Stomach (tissue), 9 donors: ENCODE results near the gene SPDEF. TPM values are rescaled to one million over a fixed set of nuclear protein-coding genes. Genes with fewer than 3 reads are reported as not detected.
A peak's percentile ranks its signal among the peaks of the same experiment; 100 is the strongest.

Experiments used
- DNase-seq, 2 donors: peaks; one replicate each; pipeline versions ENCODE4 v3.0.0 to v3.0.0-alpha.2; 2013 to 2019
- H3K27ac ChIP-seq, 5 donors: fragments of 200-600 bp in 4 of 5; sonication (generic) in 4 of 5; one replicate each; pipeline ENCODE4 v1.5.1; 2013 to 2019; ENCODE audit warnings: mild to moderate bottlenecking in 1 of 5, moderate library complexity in 1 of 5
- H3K27me3 ChIP-seq, 3 donors: fragments of 200-600 bp; sonication (generic); one replicate each; pipeline ENCODE4 v1.5.1; 2017 to 2019; ENCODE audit warnings: mixed run types in 1 of 3
- H3K36me3 ChIP-seq, 4 donors: fragments of 200-600 bp; sonication (generic); 1 replicate in 3 of 4; 2 replicates in 1 of 4; pipeline ENCODE4 v1.5.1; 2016 to 2019
- H3K4me1 ChIP-seq, 4 donors: fragments of 200-600 bp; sonication (generic); one replicate each; pipeline ENCODE4 v1.5.1; 2016 to 2019
- H3K4me3 ChIP-seq, 4 donors: fragments of 200-600 bp; sonication (generic) in 3 of 4; one replicate each; pipeline ENCODE4 v1.5.1; 2016 to 2019; ENCODE audit warnings: mild to moderate bottlenecking in 1 of 4
- H3K9me3 ChIP-seq, 4 donors: fragments of 200-600 bp; sonication (generic); one replicate each; pipeline ENCODE4 v1.5.1; 2016 to 2019
- EP300 ChIP-seq: sonication (generic); formaldehyde crosslinking; IDR thresholded peaks from one replicate; pipeline ENCODE4 v1.6.1; 2017; ENCODE audit warnings: antibody characterized with exemption
- POLR2A ChIP-seq, 4 donors: fragments of 450-650 bp; IDR thresholded peaks; one replicate each; pipeline ENCODE4 v1.6.1; 2016; ENCODE audit warnings: antibody characterized with exemption in 4 of 4, control low read depth in 2 of 4, mild to moderate bottlenecking in 1 of 4, moderate library complexity in 1 of 4
- POLR2AphosphoS5 ChIP-seq, 3 donors: sonication (generic); formaldehyde crosslinking; IDR thresholded peaks; one replicate each; pipeline ENCODE4 v1.6.1; 2016; ENCODE audit warnings: antibody characterized with exemption in 3 of 3
- WGBS, 5 donors: extraction: QIAGEN DNeasy Blood & Tissue Kit in 3 of 5; methylation state at CpG; one replicate each; pipeline versions ENCODE4 v1.1.5 to v1.1.7; 2013 to 2018; 5-methylcytosine and 5-hydroxymethylcytosine counted together
- intact Hi-C: fragments of 100-400 bp; cut with DNase I; formaldehyde crosslinking; loops from one replicate; pipeline ENCODE4 v1.15.1; 2023; ENCODE audit warnings: low total_unique reads
- polyA plus RNA-seq, 3 donors: library from polyadenylated mRNA; stranded (reverse); fragments of 200-250 nt; gene quantifications; one replicate each; pipeline ENCODE4 v1.2.3, GENCODE V29; 2013
- total RNA-seq, 5 donors: library from RNA; depleted of rRNA; stranded (reverse); fragments of >200 nt; gene quantifications; one replicate each; pipeline versions ENCODE4 v1.1.0 to v1.2.3, GENCODE V29; 2014 to 2016
- TF ChIP-seq, protein P1 (sequence below), 7 experiments: fragments of 450-650 bp in 4 of 7; fragments of 200-600 bp in 3 of 7; sonication (generic) in 3 of 7; IDR thresholded peaks; one replicate each; pipeline ENCODE4 v1.5.1; 2016 to 2019; ENCODE audit warnings: antibody characterized with exemption in 7 of 7, control low read depth in 2 of 7, mild to moderate bottlenecking in 1 of 7
- donor health status: healthy with polysubstance abuse.
- donor health status: Bipolar disorder and iron deficiency.
- donor health status: healthy.

SPDEF gene
- total and polyA plus RNA-seq, 8 donors = 2.2 to 129 (median 31.4) TPM

DNA sequence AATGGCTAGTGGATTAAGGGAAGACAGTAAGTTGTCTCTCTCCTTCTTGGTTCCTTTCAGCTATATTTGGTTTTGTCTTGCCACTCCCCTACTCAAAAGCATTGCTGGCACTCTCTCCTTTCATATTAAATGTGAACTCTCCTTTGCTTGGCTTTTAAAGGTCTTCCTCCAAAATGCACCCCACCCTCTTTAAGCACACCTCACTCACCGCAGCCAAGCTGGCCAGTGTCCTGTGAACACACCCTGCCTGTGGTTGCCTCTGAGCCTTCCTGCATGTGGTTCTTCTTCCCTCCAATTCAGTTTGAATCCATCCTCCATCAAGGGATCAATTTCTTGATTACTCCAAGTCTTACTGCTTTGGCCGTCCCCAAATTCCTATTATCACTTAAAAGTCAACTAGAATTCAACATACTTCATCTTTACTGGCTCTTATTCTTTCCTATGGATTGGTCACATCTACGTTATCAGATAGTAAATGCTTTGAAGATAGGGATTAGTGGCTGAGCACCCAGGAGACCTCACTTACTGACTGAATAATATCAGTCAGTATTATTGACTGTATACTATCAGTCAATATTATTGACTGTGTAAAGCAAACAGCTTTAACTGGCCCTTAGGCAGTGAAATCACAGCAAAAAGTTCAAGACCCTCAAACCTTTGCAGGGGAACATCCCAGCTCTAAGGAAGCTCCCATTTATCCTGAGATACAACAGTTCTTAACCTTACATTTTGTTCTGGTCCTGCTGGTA, 41.6 kb upstream of the SPDEF start:
- H3K4me1 ChIP-seq = peaks cover 22 to 92% (median 71%) of the 10 kb centered on the region in 4 donors
- no peaks in the 10 kb centered on the region for H3K27me3 ChIP-seq
- no peaks in the 10 kb centered on the region for H3K9me3 ChIP-seq
- 29 to 62% (median 47%) methylated on average over 3 of the region's 3 CpGs for WGBS, 5 donors
- intact Hi-C loops = no loop called here
- no peak for DNase-seq
- H3K4me3 ChIP-seq = no peak overlapping the region
- H3K36me3 ChIP-seq = no peaks in the 10 kb centered on the region
- TF ChIP-seq POLR2A (IDR thresholded peaks at IDR 0.05) (no peak), EP300 (no peak), POLR2AphosphoS5 (IDR thresholded peaks at IDR 0.05) (no peak)
- TF ChIP-seq, protein P1, sequence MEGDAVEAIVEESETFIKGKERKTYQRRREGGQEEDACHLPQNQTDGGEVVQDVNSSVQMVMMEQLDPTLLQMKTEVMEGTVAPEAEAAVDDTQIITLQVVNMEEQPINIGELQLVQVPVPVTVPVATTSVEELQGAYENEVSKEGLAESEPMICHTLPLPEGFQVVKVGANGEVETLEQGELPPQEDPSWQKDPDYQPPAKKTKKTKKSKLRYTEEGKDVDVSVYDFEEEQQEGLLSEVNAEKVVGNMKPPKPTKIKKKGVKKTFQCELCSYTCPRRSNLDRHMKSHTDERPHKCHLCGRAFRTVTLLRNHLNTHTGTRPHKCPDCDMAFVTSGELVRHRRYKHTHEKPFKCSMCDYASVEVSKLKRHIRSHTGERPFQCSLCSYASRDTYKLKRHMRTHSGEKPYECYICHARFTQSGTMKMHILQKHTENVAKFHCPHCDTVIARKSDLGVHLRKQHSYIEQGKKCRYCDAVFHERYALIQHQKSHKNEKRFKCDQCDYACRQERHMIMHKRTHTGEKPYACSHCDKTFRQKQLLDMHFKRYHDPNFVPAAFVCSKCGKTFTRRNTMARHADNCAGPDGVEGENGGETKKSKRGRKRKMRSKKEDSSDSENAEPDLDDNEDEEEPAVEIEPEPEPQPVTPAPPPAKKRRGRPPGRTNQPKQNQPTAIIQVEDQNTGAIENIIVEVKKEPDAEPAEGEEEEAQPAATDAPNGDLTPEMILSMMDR (IDR thresholded peaks at IDR 0.05) = no peak
- peak overlapping the region in 2 of 5 donors; percentile 14 to 39 for H3K27ac ChIP-seq

DNA sequence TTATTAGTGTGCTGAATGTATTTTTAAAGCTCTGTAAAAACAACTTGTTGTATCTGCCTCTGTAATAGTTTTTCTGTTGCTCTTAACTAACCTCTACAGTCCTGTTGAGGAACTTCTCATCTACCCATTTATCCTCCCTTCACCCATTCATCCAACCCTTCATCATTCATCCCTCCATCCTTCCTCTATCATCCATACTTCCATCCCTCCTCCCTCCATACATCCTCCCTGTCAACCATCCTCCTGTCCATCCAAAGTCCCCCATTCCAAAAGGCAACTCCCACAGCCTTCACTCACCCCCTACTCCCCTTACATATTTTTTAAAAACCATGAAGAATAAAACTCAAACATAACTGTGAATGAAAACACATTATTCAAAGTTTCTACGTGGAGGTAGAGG, 40.7 kb upstream of the SPDEF start:
- Histone ChIP-seq H3K27ac (peak overlapping the region in 1 of 5 donors; percentile 39), H3K27me3 (no peaks in the 10 kb centered on the region), H3K4me1 (peaks cover 22 to 92% (median 64%) of the 10 kb centered on the region in 4 donors), H3K9me3 (no peaks in the 10 kb centered on the region), H3K4me3 (no peak overlapping the region), H3K36me3 (no peaks in the 10 kb centered on the region)
- no peak for DNase-seq
- WGBS, 5 donors = 63 to 79% (median 74%) methylated on average over 1 of the region's 1 CpG
- TF ChIP-seq POLR2A (IDR thresholded peaks at IDR 0.05) (no peak), EP300 (no peak), POLR2AphosphoS5 (IDR thresholded peaks at IDR 0.05) (no peak)
- TF ChIP-seq, protein P1 (IDR thresholded peaks at IDR 0.05) = no peak
- intact Hi-C loops = no loop called here

DNA sequence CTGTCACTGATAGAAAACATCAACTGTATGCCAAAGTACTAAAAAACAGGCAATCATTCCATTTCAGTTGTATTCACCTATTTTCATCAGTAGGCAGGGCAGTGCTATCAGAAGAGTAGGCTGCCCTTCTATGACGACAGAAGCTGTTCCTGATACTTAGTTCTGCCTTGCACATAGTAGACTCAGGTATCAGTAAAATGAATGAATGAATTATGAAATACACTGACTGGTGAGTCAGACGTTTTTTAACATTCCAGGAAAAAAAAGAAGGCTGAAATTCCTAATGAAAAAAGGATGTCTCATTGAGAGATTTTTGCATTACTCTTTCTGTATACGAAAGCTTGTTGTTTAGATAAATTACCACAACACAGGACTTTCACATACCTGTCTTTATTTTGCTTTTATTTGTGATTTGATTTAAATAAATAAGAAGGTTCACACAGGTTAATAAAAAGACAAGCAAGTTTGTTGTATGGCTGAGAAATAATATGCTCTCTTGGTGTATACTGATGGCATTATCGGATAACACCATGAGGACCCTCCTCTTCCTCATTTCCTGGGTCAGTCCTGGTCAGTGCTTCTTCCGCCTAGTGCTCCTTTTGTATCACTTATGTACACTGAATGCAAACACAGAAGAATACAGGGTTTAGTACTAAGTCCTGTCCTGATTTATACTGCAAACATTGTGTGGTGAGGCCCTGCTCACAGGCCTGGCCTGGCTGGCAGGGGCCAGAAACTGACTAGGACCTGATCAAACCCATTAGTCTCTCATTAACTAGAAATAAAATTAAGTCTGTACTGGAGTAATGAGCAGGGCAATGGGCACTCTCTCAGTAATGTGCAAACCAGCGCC, 39.4 kb upstream of the SPDEF start:
- H3K4me1 ChIP-seq = peaks cover 22 to 79% (median 54%) of the 10 kb centered on the region in 4 donors
- H3K9me3 ChIP-seq = no peaks in the 10 kb centered on the region
- no peaks in the 10 kb centered on the region for H3K36me3 ChIP-seq
- no peak for DNase-seq
- 47 to 58% (median 49%) methylated on average over 6 of the region's 6 CpGs for WGBS, 5 donors
- H3K27me3 ChIP-seq = no peaks in the 10 kb centered on the region
- intact Hi-C loops = no loop called here
- H3K4me3 ChIP-seq = no peak overlapping the region
- TF ChIP-seq, protein P1 (IDR thresholded peaks at IDR 0.05) = no peak
- TF ChIP-seq POLR2AphosphoS5 (IDR thresholded peaks at IDR 0.05) (no peak), EP300 (no peak), POLR2A (IDR thresholded peaks at IDR 0.05) (no peak)
- peak overlapping the region in 3 of 5 donors; percentile 11 to 36 (median 14) for H3K27ac ChIP-seq

DNA sequence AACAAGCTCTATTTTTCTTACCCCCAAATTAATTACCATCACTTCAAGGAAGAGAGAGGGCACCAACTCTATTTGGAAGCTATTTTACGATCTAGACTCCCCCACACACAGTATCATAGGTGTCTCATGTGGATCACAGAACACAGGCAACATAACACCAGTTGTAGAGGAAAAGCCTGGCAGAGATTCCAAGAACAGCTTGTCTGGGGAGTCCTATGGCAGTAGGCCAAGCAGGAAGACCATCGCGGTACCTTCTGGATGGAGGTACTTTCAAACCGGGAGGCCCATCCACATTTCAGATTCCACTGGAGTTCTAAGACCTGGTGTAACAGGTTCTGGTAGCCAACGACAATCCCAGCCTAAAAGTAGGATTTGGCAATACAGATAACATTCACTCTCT, 37.6 kb upstream of the SPDEF start:
- DNase-seq = peak in 1 of 2 donors; percentile 54
- intact Hi-C loops = no loop called here
- WGBS, 5 donors = 35 to 58% (median 55%) methylated on average over 5 of the region's 5 CpGs
- H3K9me3 ChIP-seq = no peaks in the 10 kb centered on the region
- H3K4me1 ChIP-seq = peaks cover 15 to 61% (median 43%) of the 10 kb centered on the region in 4 donors
- H3K27me3 ChIP-seq = no peaks in the 10 kb centered on the region
- no peak for TF ChIP-seq POLR2AphosphoS5 (IDR thresholded peaks at IDR 0.05)
- no peak for TF ChIP-seq POLR2A (IDR thresholded peaks at IDR 0.05)
- TF ChIP-seq EP300 = no peak
- TF ChIP-seq, protein P1 (IDR thresholded peaks at IDR 0.05) = no peak
- H3K36me3 ChIP-seq = peaks cover 12 to 16% (median 15%) of the 10 kb centered on the region in 4 donors
- no peak overlapping the region for H3K4me3 ChIP-seq
- no peak overlapping the region for H3K27ac ChIP-seq
